Stomach (tissue), 9 donors: ENCODE results near the gene WHRN. TPM values are rescaled to one million over a fixed set of nuclear protein-coding genes. Genes with fewer than 3 reads are reported as not detected.
A peak's percentile ranks its signal among the peaks of the same experiment; 100 is the strongest.

Experiments
- DNase-seq, 2 donors: peaks; one replicate each; pipeline versions ENCODE4 v3.0.0 to v3.0.0-alpha.2; 2013 to 2019
- H3K27ac ChIP-seq, 5 donors: fragments of 200-600 bp in 4 of 5; sonication (generic) in 4 of 5; one replicate each; pipeline ENCODE4 v1.5.1; 2013 to 2019; ENCODE audit warnings: mild to moderate bottlenecking in 1 of 5, moderate library complexity in 1 of 5
- H3K27me3 ChIP-seq, 3 donors: fragments of 200-600 bp; sonication (generic); one replicate each; pipeline ENCODE4 v1.5.1; 2017 to 2019; ENCODE audit warnings: mixed run types in 1 of 3
- H3K36me3 ChIP-seq, 4 donors: fragments of 200-600 bp; sonication (generic); 1 replicate in 3 of 4; 2 replicates in 1 of 4; pipeline ENCODE4 v1.5.1; 2016 to 2019
- H3K4me1 ChIP-seq, 4 donors: fragments of 200-600 bp; sonication (generic); one replicate each; pipeline ENCODE4 v1.5.1; 2016 to 2019
- H3K4me3 ChIP-seq, 4 donors: fragments of 200-600 bp; sonication (generic) in 3 of 4; one replicate each; pipeline ENCODE4 v1.5.1; 2016 to 2019; ENCODE audit warnings: mild to moderate bottlenecking in 1 of 4
- H3K9me3 ChIP-seq, 4 donors: fragments of 200-600 bp; sonication (generic); one replicate each; pipeline ENCODE4 v1.5.1; 2016 to 2019
- CTCF ChIP-seq, 7 experiments: fragments of 450-650 bp in 4 of 7; fragments of 200-600 bp in 3 of 7; sonication (generic) in 3 of 7; IDR thresholded peaks; one replicate each; pipeline ENCODE4 v1.5.1; 2016 to 2019; ENCODE audit warnings: antibody characterized with exemption in 7 of 7, control low read depth in 2 of 7, mild to moderate bottlenecking in 1 of 7
- EP300 ChIP-seq: sonication (generic); formaldehyde crosslinking; IDR thresholded peaks from one replicate; pipeline ENCODE4 v1.6.1; 2017; ENCODE audit warnings: antibody characterized with exemption
- POLR2A ChIP-seq, 4 donors: fragments of 450-650 bp; IDR thresholded peaks; one replicate each; pipeline ENCODE4 v1.6.1; 2016; ENCODE audit warnings: antibody characterized with exemption in 4 of 4, control low read depth in 2 of 4, mild to moderate bottlenecking in 1 of 4, moderate library complexity in 1 of 4
- POLR2AphosphoS5 ChIP-seq, 3 donors: sonication (generic); formaldehyde crosslinking; IDR thresholded peaks; one replicate each; pipeline ENCODE4 v1.6.1; 2016; ENCODE audit warnings: antibody characterized with exemption in 3 of 3
- WGBS, 5 donors: extraction: QIAGEN DNeasy Blood & Tissue Kit in 3 of 5; methylation state at CpG; one replicate each; pipeline versions ENCODE4 v1.1.5 to v1.1.7; 2013 to 2018; 5-methylcytosine and 5-hydroxymethylcytosine counted together
- intact Hi-C: fragments of 100-400 bp; cut with DNase I; formaldehyde crosslinking; loops from one replicate; pipeline ENCODE4 v1.15.1; 2023; ENCODE audit warnings: low total_unique reads
- polyA plus RNA-seq, 3 donors: library from polyadenylated mRNA; stranded (reverse); fragments of 200-250 nt; gene quantifications; one replicate each; pipeline ENCODE4 v1.2.3, GENCODE V29; 2013
- total RNA-seq, 5 donors: library from RNA; depleted of rRNA; stranded (reverse); fragments of >200 nt; gene quantifications; one replicate each; pipeline versions ENCODE4 v1.1.0 to v1.2.3, GENCODE V29; 2014 to 2016
- donor health status: healthy with polysubstance abuse.
- donor health status: Bipolar disorder and iron deficiency.
- donor health status: healthy.

The WHRN gene
- total and polyA plus RNA-seq, 8 donors = 2.3 to 70.1 (median 4.8) TPM

- no peak for DNase-seq
- peaks cover 0 to 14% (median 4%) of the 10 kb centered on the region in 4 donors for H3K4me1 ChIP-seq
- TF ChIP-seq CTCF (IDR thresholded peaks at IDR 0.05) = no peak
- TF ChIP-seq POLR2A (IDR thresholded peaks at IDR 0.05) = no peak
- no peak for TF ChIP-seq POLR2AphosphoS5 (IDR thresholded peaks at IDR 0.05)
- TF ChIP-seq EP300 = no peak
- intact Hi-C loops = no loop called here
- no peak overlapping the region for H3K4me3 ChIP-seq
- H3K36me3 ChIP-seq = no peaks in the 10 kb centered on the region
- WGBS, 5 donors = 70 to 80% (median 71%) methylated on average over 7 of the region's 7 CpGs
- no peaks in the 10 kb centered on the region for H3K9me3 ChIP-seq
- H3K27me3 ChIP-seq = no peaks in the 10 kb centered on the region
- no peak overlapping the region for H3K27ac ChIP-seq
These were observed 16.7 kb downstream of the WHRN start for GRCh38 chr9:114488398-114489129.

GRCh38 chr9:114487607-114488300 is 17.5 kb downstream of the WHRN start:
- no peak overlapping the region for H3K27ac ChIP-seq
- H3K4me1 ChIP-seq = peaks cover 0 to 14% (median 4%) of the 10 kb centered on the region in 4 donors
- H3K27me3 ChIP-seq = no peaks in the 10 kb centered on the region
- TF ChIP-seq POLR2A (IDR thresholded peaks at IDR 0.05) = no peak
- TF ChIP-seq EP300 = no peak
- TF ChIP-seq CTCF (IDR thresholded peaks at IDR 0.05) = peak in 5 of 7 experiments; percentile 84 to 91 (median 90)
- peak in 1 of 3 donors; percentile 53 for TF ChIP-seq POLR2AphosphoS5 (IDR thresholded peaks at IDR 0.05)
- H3K36me3 ChIP-seq = no peaks in the 10 kb centered on the region
- 59 to 72% (median 66%) methylated on average over 6 of the region's 6 CpGs for WGBS, 5 donors
- no peak overlapping the region for H3K4me3 ChIP-seq
- intact Hi-C loops = no loop called here
- H3K9me3 ChIP-seq = no peaks in the 10 kb centered on the region
- DNase-seq = peak; percentile 69 to 88

- no peak for TF ChIP-seq EP300
- no peak for TF ChIP-seq CTCF (IDR thresholded peaks at IDR 0.05)
- no peak for TF ChIP-seq POLR2AphosphoS5 (IDR thresholded peaks at IDR 0.05)
- TF ChIP-seq POLR2A (IDR thresholded peaks at IDR 0.05) = no peak
These were observed 18.9 kb downstream of the WHRN start for GRCh38 chr9:114486205-114486963.

GRCh38 chr9:114484854-114485443 is 20.3 kb downstream of the WHRN start:
- intact Hi-C loops = loop anchor here (5.0 kb wide), 1 partner anchor 167 kb away; no protein-coding TSS in a partner anchor
- peaks cover 0 to 14% (median 4%) of the 10 kb centered on the region in 4 donors for H3K4me1 ChIP-seq
- no peaks in the 10 kb centered on the region for H3K36me3 ChIP-seq
- 66 to 78% (median 73%) methylated on average over 8 of the region's 8 CpGs for WGBS, 5 donors
- no peaks in the 10 kb centered on the region for H3K27me3 ChIP-seq
- DNase-seq = no peak
- TF ChIP-seq CTCF (IDR thresholded peaks at IDR 0.05) = no peak
- no peak for TF ChIP-seq POLR2A (IDR thresholded peaks at IDR 0.05)
- TF ChIP-seq POLR2AphosphoS5 (IDR thresholded peaks at IDR 0.05) = no peak
- no peak for TF ChIP-seq EP300
- H3K4me3 ChIP-seq = no peak overlapping the region
- H3K9me3 ChIP-seq = no peaks in the 10 kb centered on the region
- H3K27ac ChIP-seq = no peak overlapping the region

More at GRCh38 chr9:114486205-114486963, 18.9 kb downstream of the WHRN start:
- no peaks in the 10 kb centered on the region for H3K36me3 ChIP-seq
- no peaks in the 10 kb centered on the region for H3K9me3 ChIP-seq
- WGBS, 5 donors = 76 to 87% (median 80%) methylated on average over 7 of the region's 7 CpGs
- H3K4me3 ChIP-seq = no peak overlapping the region
- H3K27me3 ChIP-seq = no peaks in the 10 kb centered on the region
- no peak overlapping the region for H3K27ac ChIP-seq
- DNase-seq = no peak
- intact Hi-C loops = no loop called here
- H3K4me1 ChIP-seq = peaks cover 0 to 14% (median 4%) of the 10 kb centered on the region in 4 donors
